ENCODE results near the gene TSPAN13.

Gene TSPAN13

DNA sequence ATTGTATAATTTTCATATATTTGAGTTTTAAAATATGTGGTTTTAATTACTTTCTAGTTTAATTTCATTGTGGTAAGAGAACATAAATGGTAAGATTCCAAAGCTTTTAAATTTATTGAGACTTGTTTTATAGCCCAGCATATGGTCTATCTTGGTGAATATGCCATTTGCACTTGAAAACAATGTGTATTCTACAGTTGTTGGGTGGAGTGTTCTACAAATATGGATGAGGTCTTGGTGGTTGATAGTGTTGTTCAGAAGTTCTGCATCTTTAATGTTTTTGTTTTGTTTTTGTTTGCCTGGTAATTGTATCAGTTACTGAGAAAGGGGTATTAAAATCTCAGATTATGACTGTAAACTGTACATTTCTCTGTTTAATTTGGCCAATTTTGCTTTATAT lies 37.6 kb upstream of the TSPAN13 start:
- no peak overlapping the region for H3K27ac ChIP-seq (ENCODE audit: low read depth, low read length, poor library complexity, severe bottlenecking)
- H3K36me3 ChIP-seq (ENCODE audit: insufficient read depth, low read length): no peaks in the 10 kb centered on the region
- H3K4me3 ChIP-seq (ENCODE audit: low read depth, low read length, poor library complexity, severe bottlenecking): no peak overlapping the region

DNA sequence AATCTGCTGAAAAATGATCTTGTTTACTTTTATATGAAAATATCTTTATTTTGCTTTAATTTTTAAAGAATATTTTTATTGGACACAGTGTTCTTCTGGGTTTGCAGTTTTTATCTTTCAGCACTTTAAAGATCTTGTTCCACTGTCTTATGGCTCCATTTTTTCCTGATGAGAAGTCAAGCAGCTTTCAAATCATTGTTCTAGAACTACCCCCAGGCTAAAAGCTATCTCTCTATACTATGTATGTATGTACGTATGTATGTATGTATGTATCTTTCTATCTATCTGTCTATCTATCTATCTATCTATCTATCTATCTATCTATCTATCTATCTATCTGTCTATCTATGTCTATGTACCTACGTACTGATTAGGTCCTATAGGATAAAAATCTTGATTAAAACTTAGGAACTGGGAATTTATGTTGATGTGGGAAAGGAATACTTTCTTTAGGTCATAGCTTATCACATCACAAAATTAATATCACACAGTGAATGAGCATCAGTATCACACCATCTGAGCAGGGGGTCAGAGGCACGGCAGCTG lies 35.4 kb upstream of the TSPAN13 start:
- H4K20me1 ChIP-seq (ENCODE audit: insufficient read depth, low read length): no peaks in the 10 kb centered on the region
- H3K4me2 ChIP-seq (ENCODE audit: low read length): no peak overlapping the region
- no peaks in the 10 kb centered on the region for H3F3A ChIP-seq (ENCODE audit: insufficient read depth, low read length)
- TF ChIP-seq, protein P1, sequence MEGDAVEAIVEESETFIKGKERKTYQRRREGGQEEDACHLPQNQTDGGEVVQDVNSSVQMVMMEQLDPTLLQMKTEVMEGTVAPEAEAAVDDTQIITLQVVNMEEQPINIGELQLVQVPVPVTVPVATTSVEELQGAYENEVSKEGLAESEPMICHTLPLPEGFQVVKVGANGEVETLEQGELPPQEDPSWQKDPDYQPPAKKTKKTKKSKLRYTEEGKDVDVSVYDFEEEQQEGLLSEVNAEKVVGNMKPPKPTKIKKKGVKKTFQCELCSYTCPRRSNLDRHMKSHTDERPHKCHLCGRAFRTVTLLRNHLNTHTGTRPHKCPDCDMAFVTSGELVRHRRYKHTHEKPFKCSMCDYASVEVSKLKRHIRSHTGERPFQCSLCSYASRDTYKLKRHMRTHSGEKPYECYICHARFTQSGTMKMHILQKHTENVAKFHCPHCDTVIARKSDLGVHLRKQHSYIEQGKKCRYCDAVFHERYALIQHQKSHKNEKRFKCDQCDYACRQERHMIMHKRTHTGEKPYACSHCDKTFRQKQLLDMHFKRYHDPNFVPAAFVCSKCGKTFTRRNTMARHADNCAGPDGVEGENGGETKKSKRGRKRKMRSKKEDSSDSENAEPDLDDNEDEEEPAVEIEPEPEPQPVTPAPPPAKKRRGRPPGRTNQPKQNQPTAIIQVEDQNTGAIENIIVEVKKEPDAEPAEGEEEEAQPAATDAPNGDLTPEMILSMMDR (IDR thresholded peaks at IDR 0.05; ENCODE audit: low read length): no peak
- no peak for TF ChIP-seq EZH2 (IDR thresholded peaks at IDR 0.05; ENCODE audit: borderline replicate concordance, low read length)
- H3K9ac ChIP-seq (ENCODE audit: low read length): no peak overlapping the region
- H3K27ac ChIP-seq (ENCODE audit: low read depth, low read length, poor library complexity, severe bottlenecking): no peak overlapping the region
- H3K27me3 ChIP-seq (ENCODE audit: insufficient read depth, low read length): no peaks in the 10 kb centered on the region
- no peaks in the 10 kb centered on the region for H3K36me3 ChIP-seq (ENCODE audit: insufficient read depth, low read length)
- no peaks in the 10 kb centered on the region for H3K9me2 ChIP-seq (ENCODE audit: low read depth, low read length)
- no peak overlapping the region for H2AFZ ChIP-seq (ENCODE audit: low read length)
- no peaks in the 10 kb centered on the region for H3K9me3 ChIP-seq (ENCODE audit: low read length)
- H3K79me2 ChIP-seq (ENCODE audit: insufficient read depth, low read length): no peaks in the 10 kb centered on the region
- no peak overlapping the region for H3K4me3 ChIP-seq (ENCODE audit: low read depth, low read length, poor library complexity, severe bottlenecking)
- H3K4me1 ChIP-seq (ENCODE audit: insufficient read depth, low read length, severe bottlenecking): peaks cover under 1% of the 10 kb centered on the region

More for the DNA sequence above, 37.6 kb upstream of the TSPAN13 start:
- Histone ChIP-seq H3K4me2 (ENCODE audit: low read length) (no peak overlapping the region), H3K27me3 (ENCODE audit: insufficient read depth, low read length) (no peaks in the 10 kb centered on the region), H3K4me1 (ENCODE audit: insufficient read depth, low read length, severe bottlenecking) (peaks cover 7% of the 10 kb centered on the region), H3K9me2 (ENCODE audit: low read depth, low read length) (no peaks in the 10 kb centered on the region), H2AFZ (ENCODE audit: low read length) (no peak overlapping the region), H3K79me2 (ENCODE audit: insufficient read depth, low read length) (no peaks in the 10 kb centered on the region), H3F3A (ENCODE audit: insufficient read depth, low read length) (no peaks in the 10 kb centered on the region), H3K9ac (ENCODE audit: low read length) (no peak overlapping the region), H3K9me3 (ENCODE audit: low read length) (no peaks in the 10 kb centered on the region), H4K20me1 (ENCODE audit: insufficient read depth, low read length) (no peaks in the 10 kb centered on the region)
- TF ChIP-seq EZH2 (IDR thresholded peaks at IDR 0.05; ENCODE audit: borderline replicate concordance, low read length): no peak
- TF ChIP-seq, protein P1 (IDR thresholded peaks at IDR 0.05; ENCODE audit: low read length): no peak

DNA sequence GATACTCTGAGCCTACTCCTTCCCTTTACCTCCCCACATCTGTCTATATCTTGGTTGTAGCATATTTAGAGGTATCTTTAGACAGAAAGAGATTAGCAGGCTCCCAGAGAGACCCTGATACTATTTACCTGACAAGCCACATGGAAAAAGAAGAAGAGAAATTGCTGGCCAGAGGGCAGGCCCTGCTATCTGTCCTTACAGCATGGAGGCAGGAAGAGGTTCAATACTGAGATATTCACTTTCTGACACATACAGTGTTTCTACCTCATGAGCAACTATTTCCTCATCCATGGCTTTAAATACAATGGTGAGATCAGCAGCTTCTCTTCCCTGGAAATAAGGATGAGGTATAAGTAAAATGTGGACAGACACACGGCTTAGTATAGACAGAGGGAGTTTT lies 33.9 kb upstream of the TSPAN13 start:
- H3K9me3 ChIP-seq (ENCODE audit: low read length): no peaks in the 10 kb centered on the region
- H3K4me2 ChIP-seq (ENCODE audit: low read length): no peak overlapping the region
- H4K20me1 ChIP-seq (ENCODE audit: insufficient read depth, low read length): no peaks in the 10 kb centered on the region
- H3K9me2 ChIP-seq (ENCODE audit: low read depth, low read length): no peaks in the 10 kb centered on the region
- no peak overlapping the region for H3K27ac ChIP-seq (ENCODE audit: low read depth, low read length, poor library complexity, severe bottlenecking)
- no peaks in the 10 kb centered on the region for H3F3A ChIP-seq (ENCODE audit: insufficient read depth, low read length)
- H3K9ac ChIP-seq (ENCODE audit: low read length): no peak overlapping the region
- no peaks in the 10 kb centered on the region for H3K36me3 ChIP-seq (ENCODE audit: insufficient read depth, low read length)
- no peak overlapping the region for H3K4me3 ChIP-seq (ENCODE audit: low read depth, low read length, poor library complexity, severe bottlenecking)
- TF ChIP-seq, protein P1 (IDR thresholded peaks at IDR 0.05; ENCODE audit: low read length): no peak
- TF ChIP-seq EZH2 (IDR thresholded peaks at IDR 0.05; ENCODE audit: borderline replicate concordance, low read length): no peak
- no peak overlapping the region for H2AFZ ChIP-seq (ENCODE audit: low read length)
- no peaks in the 10 kb centered on the region for H3K27me3 ChIP-seq (ENCODE audit: insufficient read depth, low read length)
- no peaks in the 10 kb centered on the region for H3K79me2 ChIP-seq (ENCODE audit: insufficient read depth, low read length)
- no peaks in the 10 kb centered on the region for H3K4me1 ChIP-seq (ENCODE audit: insufficient read depth, low read length, severe bottlenecking)

Measured in OCI-LY1 (cell line).